Measurements from ENCODE around the gene CFAP20DC. TPM values are rescaled to one million over a fixed set of nuclear protein-coding genes. Genes with fewer than 3 reads are reported as not detected.

CFAP20DC gene
- total RNA-seq, 6 donors from 2014 or later = 0.30 to 4.3 (median 0.37) TPM; not detected in 1

DNA sequence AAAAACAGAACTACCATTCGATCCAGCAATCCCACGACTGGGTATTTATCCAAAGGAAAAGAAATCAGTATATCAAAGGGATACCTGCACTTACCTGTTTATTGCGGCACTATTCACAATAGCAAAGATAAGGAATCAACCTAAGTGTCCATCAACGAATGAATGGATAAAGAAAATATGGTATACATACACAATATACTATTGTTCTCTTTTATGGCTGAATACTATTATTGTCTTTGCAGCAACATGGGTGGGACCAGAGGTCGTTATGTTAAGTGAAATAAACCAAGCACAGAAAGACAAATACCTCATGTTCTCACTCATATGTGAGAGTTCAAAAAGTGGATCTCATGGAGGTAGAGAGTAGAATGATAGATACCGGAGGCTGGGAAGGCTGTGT lies 264.9 kb downstream of the CFAP20DC start:
- Histone ChIP-seq H3K27ac (no peak overlapping the region), H3K36me3 (no peaks in the 10 kb centered on the region), H3K27me3 (no peaks in the 10 kb centered on the region), H3K4me1 (no peaks in the 10 kb centered on the region), H3K9me3 (peaks cover 5 to 9% (median 7%) of the 10 kb centered on the region in 4 donors), H3K4me3 (no peak overlapping the region)
- no peak for DNase-seq
- no peak for ATAC-seq (ENCODE audit: low FRiP score in 2 of 2)
- WGBS, 2 donors = 70 to 74% methylated on average over 6 of the region's 6 CpGs
- no peak for TF ChIP-seq POLR2A (IDR thresholded peaks at IDR 0.05)
- TF ChIP-seq POLR2AphosphoS5 (IDR thresholded peaks at IDR 0.05) = no peak
- no peak for TF ChIP-seq EP300 (IDR thresholded peaks at IDR 0.05)
- TF ChIP-seq, protein P1, sequence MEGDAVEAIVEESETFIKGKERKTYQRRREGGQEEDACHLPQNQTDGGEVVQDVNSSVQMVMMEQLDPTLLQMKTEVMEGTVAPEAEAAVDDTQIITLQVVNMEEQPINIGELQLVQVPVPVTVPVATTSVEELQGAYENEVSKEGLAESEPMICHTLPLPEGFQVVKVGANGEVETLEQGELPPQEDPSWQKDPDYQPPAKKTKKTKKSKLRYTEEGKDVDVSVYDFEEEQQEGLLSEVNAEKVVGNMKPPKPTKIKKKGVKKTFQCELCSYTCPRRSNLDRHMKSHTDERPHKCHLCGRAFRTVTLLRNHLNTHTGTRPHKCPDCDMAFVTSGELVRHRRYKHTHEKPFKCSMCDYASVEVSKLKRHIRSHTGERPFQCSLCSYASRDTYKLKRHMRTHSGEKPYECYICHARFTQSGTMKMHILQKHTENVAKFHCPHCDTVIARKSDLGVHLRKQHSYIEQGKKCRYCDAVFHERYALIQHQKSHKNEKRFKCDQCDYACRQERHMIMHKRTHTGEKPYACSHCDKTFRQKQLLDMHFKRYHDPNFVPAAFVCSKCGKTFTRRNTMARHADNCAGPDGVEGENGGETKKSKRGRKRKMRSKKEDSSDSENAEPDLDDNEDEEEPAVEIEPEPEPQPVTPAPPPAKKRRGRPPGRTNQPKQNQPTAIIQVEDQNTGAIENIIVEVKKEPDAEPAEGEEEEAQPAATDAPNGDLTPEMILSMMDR (IDR thresholded peaks at IDR 0.05) = no peak

GRCh38 chr3:58784425-58784824 lies 265.4 kb downstream of the CFAP20DC start:
- WGBS, 2 donors = 91 to 95% methylated on average over 4 of the region's 4 CpGs
- no peak for DNase-seq

DNA sequence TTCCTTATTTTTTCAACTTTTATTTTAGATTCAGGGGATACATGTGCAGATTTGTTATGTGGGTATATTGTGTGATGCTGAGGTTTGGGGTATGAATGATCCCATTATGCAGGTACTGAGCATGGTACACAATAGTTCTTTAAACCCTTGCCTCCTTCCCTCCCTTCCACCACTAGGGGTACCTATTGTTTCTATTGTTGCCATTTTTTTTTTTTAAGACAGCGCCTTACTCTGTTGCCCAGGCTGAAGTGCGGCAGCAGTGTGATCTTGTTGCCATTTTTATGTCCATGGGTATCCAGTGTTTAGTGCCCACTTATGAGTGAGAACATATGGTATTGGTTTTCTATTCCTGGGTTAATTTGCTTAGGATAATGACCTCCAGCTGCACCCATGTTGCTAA lies 266.0 kb downstream of the CFAP20DC start:
- Histone ChIP-seq H3K4me3 (no peak overlapping the region), H3K27me3 (no peaks in the 10 kb centered on the region), H3K9me3 (peaks cover 12 to 17% (median 15%) of the 10 kb centered on the region in 4 donors), H3K36me3 (no peaks in the 10 kb centered on the region), H3K4me1 (no peaks in the 10 kb centered on the region), H3K27ac (no peak overlapping the region)
- WGBS, 2 donors = 100% methylated on average over 2 of the region's 2 CpGs
- ATAC-seq (ENCODE audit: low FRiP score in 2 of 2) (no peak), DNase-seq (no peak)
- TF ChIP-seq POLR2A (IDR thresholded peaks at IDR 0.05) (no peak), POLR2AphosphoS5 (IDR thresholded peaks at IDR 0.05) (no peak), EP300 (IDR thresholded peaks at IDR 0.05) (no peak)
- TF ChIP-seq, protein P1 (IDR thresholded peaks at IDR 0.05) = no peak

More at GRCh38 chr3:58784425-58784824, 265.4 kb downstream of the CFAP20DC start:
- H3K4me1 ChIP-seq = no peaks in the 10 kb centered on the region
- peaks cover 10 to 13% (median 12%) of the 10 kb centered on the region in 4 donors for H3K9me3 ChIP-seq
- no peaks in the 10 kb centered on the region for H3K27me3 ChIP-seq
- TF ChIP-seq EP300 (IDR thresholded peaks at IDR 0.05) = no peak
- TF ChIP-seq POLR2AphosphoS5 (IDR thresholded peaks at IDR 0.05) = no peak
- no peak for TF ChIP-seq POLR2A (IDR thresholded peaks at IDR 0.05)
- TF ChIP-seq, protein P1 (IDR thresholded peaks at IDR 0.05) = no peak
- H3K27ac ChIP-seq = no peak overlapping the region
- ATAC-seq (ENCODE audit: low FRiP score in 2 of 2) = no peak
- H3K4me3 ChIP-seq = no peak overlapping the region
- H3K36me3 ChIP-seq = no peaks in the 10 kb centered on the region

DNA sequence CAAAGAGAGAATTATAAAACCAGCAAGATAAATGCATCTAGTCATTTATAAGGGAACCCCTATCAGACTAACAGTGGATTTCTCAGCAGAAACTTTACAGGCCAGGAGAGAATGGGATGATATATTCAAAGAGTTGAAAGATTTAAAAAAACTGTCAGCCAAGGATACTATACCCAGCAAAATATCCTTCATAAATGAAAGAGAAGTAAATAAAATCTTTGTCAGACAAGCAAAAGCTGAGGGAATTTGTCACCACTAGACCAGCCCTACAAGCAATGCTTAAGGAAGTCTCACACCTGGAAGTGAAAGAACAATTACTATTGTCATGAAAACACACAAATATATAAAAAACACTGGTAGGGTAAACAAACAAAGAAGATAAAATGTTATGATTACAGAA lies 269.9 kb downstream of the CFAP20DC start:
- ATAC-seq (ENCODE audit: low FRiP score in 2 of 2) (no peak), DNase-seq (no peak)
- TF ChIP-seq EP300 (IDR thresholded peaks at IDR 0.05) (no peak), POLR2AphosphoS5 (IDR thresholded peaks at IDR 0.05) (no peak), POLR2A (IDR thresholded peaks at IDR 0.05) (no peak)
- TF ChIP-seq, protein P1 (IDR thresholded peaks at IDR 0.05) = no peak
- H3K9me3 ChIP-seq = peaks cover 12 to 26% (median 18%) of the 10 kb centered on the region in 4 donors
- H3K27ac ChIP-seq = no peak overlapping the region
- no peaks in the 10 kb centered on the region for H3K4me1 ChIP-seq
- H3K4me3 ChIP-seq = no peak overlapping the region
- H3K36me3 ChIP-seq = no peaks in the 10 kb centered on the region
- no peaks in the 10 kb centered on the region for H3K27me3 ChIP-seq

- Histone ChIP-seq H3K4me1 (no peaks in the 10 kb centered on the region), H3K27ac (no peak overlapping the region), H3K27me3 (no peaks in the 10 kb centered on the region), H3K36me3 (no peaks in the 10 kb centered on the region), H3K4me3 (no peak overlapping the region), H3K9me3 (peaks cover 12 to 26% (median 18%) of the 10 kb centered on the region in 4 donors)
- no peak for DNase-seq
- 65 to 82% methylated on average over 2 of the region's 2 CpGs for WGBS, 2 donors
- ATAC-seq (ENCODE audit: low FRiP score in 2 of 2) = no peak
- TF ChIP-seq EP300 (IDR thresholded peaks at IDR 0.05) = no peak
- TF ChIP-seq, protein P1 (IDR thresholded peaks at IDR 0.05) = no peak
- no peak for TF ChIP-seq POLR2AphosphoS5 (IDR thresholded peaks at IDR 0.05)
- no peak for TF ChIP-seq POLR2A (IDR thresholded peaks at IDR 0.05)
Observed at GRCh38 chr3:58776231-58776630, 273.6 kb downstream of the CFAP20DC start.
